ENCODE measurements around the gene TXNIP.

DNA sequence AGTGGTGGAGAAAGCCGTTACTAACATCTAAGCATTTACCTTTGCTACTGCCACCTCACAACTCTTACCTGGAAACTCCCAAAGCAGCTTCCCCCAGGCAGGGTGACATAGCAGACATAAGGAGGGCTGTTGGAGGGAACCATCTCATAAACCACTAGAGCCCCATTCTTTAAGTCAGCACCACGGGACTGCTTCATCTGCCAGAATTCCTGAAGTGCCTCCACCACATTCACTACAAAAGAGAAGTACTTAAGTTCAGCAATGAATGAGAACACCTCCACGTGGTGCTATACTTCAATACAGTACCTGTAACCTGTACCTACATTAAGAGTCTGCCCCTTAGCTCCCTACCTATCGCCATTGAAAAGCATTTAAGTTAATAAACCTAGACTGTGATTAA is 48.8 kb downstream of the TXNIP start:
- TF ChIP-seq CTCF (conservative IDR thresholded peaks at IDR 0.05; ENCODE audit: low read depth, low read length), result no peak
- no peak for TF ChIP-seq POLR2A (IDR thresholded peaks at IDR 0.05; ENCODE audit: low read depth, low read length)
- no peak for TF ChIP-seq RFX5 (IDR thresholded peaks at IDR 0.05; ENCODE audit: low read depth, low read length)
- no peak for TF ChIP-seq CHD1 (IDR thresholded peaks at IDR 0.05; ENCODE audit: low read depth, low read length)
- TF ChIP-seq, protein P1, sequence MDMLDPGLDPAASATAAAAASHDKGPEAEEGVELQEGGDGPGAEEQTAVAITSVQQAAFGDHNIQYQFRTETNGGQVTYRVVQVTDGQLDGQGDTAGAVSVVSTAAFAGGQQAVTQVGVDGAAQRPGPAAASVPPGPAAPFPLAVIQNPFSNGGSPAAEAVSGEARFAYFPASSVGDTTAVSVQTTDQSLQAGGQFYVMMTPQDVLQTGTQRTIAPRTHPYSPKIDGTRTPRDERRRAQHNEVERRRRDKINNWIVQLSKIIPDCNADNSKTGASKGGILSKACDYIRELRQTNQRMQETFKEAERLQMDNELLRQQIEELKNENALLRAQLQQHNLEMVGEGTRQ (IDR thresholded peaks at IDR 0.05; ENCODE audit: low read depth, low read length), result no peak
- no peak for TF ChIP-seq BHLHE40 (IDR thresholded peaks at IDR 0.05; ENCODE audit: low read depth, low read length)
- no peak for TF ChIP-seq RCOR1 (IDR thresholded peaks at IDR 0.05; ENCODE audit: insufficient replicate concordance, low read length)
- TF ChIP-seq CEBPB (IDR thresholded peaks at IDR 0.05; ENCODE audit: low read depth, low read length), result no peak
- no peak for TF ChIP-seq MAZ (IDR thresholded peaks at IDR 0.05; ENCODE audit: borderline replicate concordance, low read depth, low read length)
- TF ChIP-seq SMC3 (IDR thresholded peaks at IDR 0.05; ENCODE audit: low read depth, low read length), result no peak
- no peak for TF ChIP-seq MXI1 (IDR thresholded peaks at IDR 0.05; ENCODE audit: borderline replicate concordance, low read depth, low read length)
